Karpas-422 (cell line): ENCODE data around the gene DHRS13. TPM values are rescaled to one million over a fixed set of nuclear protein-coding genes. Genes with fewer than 3 reads are reported as not detected.
"Not testable (repeated sequence)": the region's sequence is repeated elsewhere in the genome, so short reads cannot be mapped to it uniquely, and the experiment has no call there.

Experiments used
- DNase-seq: peaks from one replicate; pipeline ENCODE4 v3.0.0-alpha.2; 2015
- H2AFZ ChIP-seq: fragments of 200-600 bp; sonication (generic); 2 replicates; pipeline ENCODE4 v1.6.1; 2014; ENCODE audit warnings: antibody characterized with exemption, low read length, mixed read lengths
- H3K27ac ChIP-seq: fragments of 200-600 bp; sonication (generic); 2 replicates; pipeline ENCODE4 v1.5.1; 2014; ENCODE audit warnings: mild to moderate bottlenecking, low read length, moderate library complexity
- H3K27me3 ChIP-seq: fragments of 200-600 bp; sonication (generic); 2 replicates; pipeline ENCODE4 v1.6.1; 2014; ENCODE audit warnings: low read length, mixed read lengths
- H3K36me3 ChIP-seq: fragments of 200-600 bp; sonication (generic); 2 replicates; pipeline ENCODE4 v1.6.1; 2014; ENCODE audit warnings: low read length, mixed read lengths; ENCODE audit not compliant: insufficient read depth
- H3K4me1 ChIP-seq: fragments of 200-600 bp; sonication (generic); 2 replicates; pipeline ENCODE4 v1.6.1; 2014; ENCODE audit warnings: mild to moderate bottlenecking, low read length, mixed read lengths
- H3K4me2 ChIP-seq: fragments of 200-600 bp; sonication (generic); 2 replicates; pipeline ENCODE4 v1.6.1; 2014; ENCODE audit warnings: low read length, low read depth, mild to moderate bottlenecking; ENCODE audit not compliant: poor library complexity, severe bottlenecking
- H3K4me3 ChIP-seq: fragments of 200-600 bp; sonication (generic); 2 replicates; pipeline ENCODE4 v1.5.1; 2014; ENCODE audit warnings: mild to moderate bottlenecking, antibody characterized with exemption, low read length, mixed read lengths
- H3K79me2 ChIP-seq: fragments of 200-600 bp; sonication (generic); 2 replicates; pipeline ENCODE4 v1.6.1; 2014; ENCODE audit warnings: mild to moderate bottlenecking, low read length, mixed read lengths
- H3K9ac ChIP-seq: fragments of 200-600 bp; sonication (generic); 2 replicates; pipeline ENCODE4 v1.6.0; 2014; ENCODE audit warnings: low read length
- H3K9me2 ChIP-seq: fragments of 200-600 bp; sonication (generic), shearing (Covaris generic); replicated peaks from 2 replicates; pipeline ENCODE4 v1.6.0; 2014; ENCODE audit warnings: mild to moderate bottlenecking, low read length, moderate library complexity; ENCODE audit not compliant: insufficient read depth
- H3K9me3 ChIP-seq: fragments of 300-700, 200-600 bp; sonication (generic); 2 replicates; pipeline ENCODE4 v1.6.1; 2014; ENCODE audit warnings: low read length, mixed read lengths
- H4K20me1 ChIP-seq: fragments of 200-600 bp; sonication (generic); 2 replicates; pipeline ENCODE4 v1.6.1; 2014; ENCODE audit warnings: mild to moderate bottlenecking, antibody characterized with exemption, low read length, low read depth; ENCODE audit not compliant: insufficient read depth
- total RNA-seq: library from RNA; depleted of rRNA; stranded (reverse); fragments of >200 nt; shearing (Covaris generic); gene quantifications from 2 replicates; pipeline ENCODE4 v1.2.3, GENCODE V29; 2014; ENCODE audit warnings: low replicate concordance

DHRS13 gene
- total RNA-seq, 1 experiment from 2014 or later = 12.9 TPM

- Histone ChIP-seq H3K4me3 (no peak overlapping the region), H3K4me2 (no peak overlapping the region), H3K79me2 (peaks cover 12% of the 10 kb centered on the region), H3K27ac (no peak overlapping the region), H3K9ac (no peak overlapping the region), H2AFZ (no peak overlapping the region), H3K9me3 (no peaks in the 10 kb centered on the region), H3K36me3 (peaks cover 26% of the 10 kb centered on the region; the same call in 1 of the 2 replicates), H3K9me2 (no peaks in the 10 kb centered on the region), H4K20me1 (no peaks in the 10 kb centered on the region), H3K27me3 (no peaks in the 10 kb centered on the region), H3K4me1 (peaks cover 11% of the 10 kb centered on the region)
- DNase-seq = no peak
Observed at GRCh38 chr17:28906276-28906675, 3.4 kb upstream of the DHRS13 start.

GRCh38 chr17:28904800-28905199, 1.9 kb upstream of the DHRS13 start:
- Histone ChIP-seq H2AFZ (no peak overlapping the region), H3K4me3 (no peak overlapping the region), H3K9ac (no peak overlapping the region), H3K79me2 (peaks cover 24% of the 10 kb centered on the region), H3K9me2 (no peaks in the 10 kb centered on the region), H3K27ac (no peak overlapping the region), H3K27me3 (no peaks in the 10 kb centered on the region), H3K9me3 (no peaks in the 10 kb centered on the region), H3K4me2 (no peak overlapping the region), H3K4me1 (peaks cover 17% of the 10 kb centered on the region), H4K20me1 (no peaks in the 10 kb centered on the region), H3K36me3 (peaks cover 20% of the 10 kb centered on the region; the same call in 1 of the 2 replicates)
- no peak for DNase-seq

- Histone ChIP-seq H3K4me1 (peaks cover 23% of the 10 kb centered on the region), H3K79me2 (peaks cover 24% of the 10 kb centered on the region), H3K9ac (peak overlapping the region; percentile 18; the same call in 1 of the 2 replicates), H3K4me2 (peak overlapping the region; percentile 45), H3K4me3 (peak overlapping the region; percentile 51; the same call in 1 of the 2 replicates)
- DNase-seq, H3K9me2 ChIP-seq, H2AFZ ChIP-seq, H3K27ac ChIP-seq, H3K36me3 ChIP-seq, H4K20me1 ChIP-seq, H3K9me3 ChIP-seq, H3K27me3 ChIP-seq: not testable (repeated sequence)
Observed at GRCh38 chr17:28903546-28903841, 615 bp upstream of the DHRS13 start.

- H2AFZ ChIP-seq = peak overlapping the region; percentile 4; the same call in 1 of the 2 replicates
- H3K4me2 ChIP-seq = peak overlapping the region; percentile 73
- peak; percentile 86 for DNase-seq
- H3K27me3 ChIP-seq = no peaks in the 10 kb centered on the region
- peak overlapping the region; percentile 79 for H3K4me3 ChIP-seq
- H3K27ac ChIP-seq = peak overlapping the region; percentile 49
- peaks cover 8% of the 10 kb centered on the region; the same call in 1 of the 2 replicates for H3K36me3 ChIP-seq
- no peaks in the 10 kb centered on the region for H4K20me1 ChIP-seq
- no peaks in the 10 kb centered on the region for H3K9me3 ChIP-seq
- H3K9me2 ChIP-seq = no peaks in the 10 kb centered on the region
- H3K79me2 ChIP-seq = peaks cover 26% of the 10 kb centered on the region
- H3K9ac ChIP-seq = peak overlapping the region; percentile 93
- H3K4me1 ChIP-seq = peaks cover 32% of the 10 kb centered on the region
Observed at GRCh38 chr17:28901866-28902818, 737 bp downstream of the DHRS13 start.

GRCh38 chr17:28900986-28901726, 1.7 kb downstream of the DHRS13 start:
- peak overlapping the region; percentile 93 for H3K9ac ChIP-seq
- peaks cover 36% of the 10 kb centered on the region for H3K79me2 ChIP-seq
- H3K4me1 ChIP-seq = peaks cover 36% of the 10 kb centered on the region
- H3K4me3 ChIP-seq = peak overlapping the region; percentile 79
- no peaks in the 10 kb centered on the region for H3K9me3 ChIP-seq
- no peaks in the 10 kb centered on the region for H3K9me2 ChIP-seq
- H4K20me1 ChIP-seq = no peaks in the 10 kb centered on the region; the same call in 1 of the 2 replicates
- DNase-seq = no peak
- H3K36me3 ChIP-seq = peaks cover 8% of the 10 kb centered on the region; the same call in 1 of the 2 replicates
- H3K27me3 ChIP-seq = no peaks in the 10 kb centered on the region
- H3K27ac ChIP-seq = peak overlapping the region; percentile 49; the same call in 1 of the 2 replicates
- peak overlapping the region; percentile 73 for H3K4me2 ChIP-seq
- no peak overlapping the region for H2AFZ ChIP-seq

GRCh38 chr17:28899212-28899815, 3.6 kb downstream of the DHRS13 start:
- peaks cover 53% of the 10 kb centered on the region for H3K4me1 ChIP-seq
- H3K9ac ChIP-seq = no peak overlapping the region
- peaks cover 8% of the 10 kb centered on the region; the same call in 1 of the 2 replicates for H3K36me3 ChIP-seq
- no peaks in the 10 kb centered on the region; the same call in 1 of the 2 replicates for H4K20me1 ChIP-seq
- no peak overlapping the region for H3K4me3 ChIP-seq
- H3K27me3 ChIP-seq = no peaks in the 10 kb centered on the region
- H2AFZ ChIP-seq = no peak overlapping the region
- no peak overlapping the region for H3K4me2 ChIP-seq
- H3K9me3 ChIP-seq = no peaks in the 10 kb centered on the region
- H3K79me2 ChIP-seq = peaks cover 47% of the 10 kb centered on the region
- H3K9me2 ChIP-seq = no peaks in the 10 kb centered on the region
- H3K27ac ChIP-seq = no peak overlapping the region
- DNase-seq = no peak

- Histone ChIP-seq H3K4me2 (peak overlapping the region; percentile 76), H3K36me3 (peaks cover 8% of the 10 kb centered on the region; the same call in 1 of the 2 replicates), H4K20me1 (no peaks in the 10 kb centered on the region; the same call in 1 of the 2 replicates), H3K79me2 (peaks cover 52% of the 10 kb centered on the region), H3K4me1 (peaks cover 61% of the 10 kb centered on the region), H3K27me3 (no peaks in the 10 kb centered on the region), H3K9me2 (no peaks in the 10 kb centered on the region), H3K9ac (peak overlapping the region; percentile 90), H3K27ac (peak overlapping the region; percentile 76), H3K9me3 (no peaks in the 10 kb centered on the region), H2AFZ (no peak overlapping the region), H3K4me3 (peak overlapping the region; percentile 80; the same call in 1 of the 2 replicates)
- no peak for DNase-seq
Observed at GRCh38 chr17:28898527-28898955, 4.3 kb downstream of the DHRS13 start.
